HL-60 (cell line): ENCODE measurements around the gene CBX1.

Source experiments
- DNase-seq, 2 experiments: peaks; one replicate each; pipeline ENCODE4 v3.0.0-alpha.2; 2010 to 2020; ENCODE audit warnings: low read depth in 1 of 2, low spot score in 1 of 2
- H3K27ac ChIP-seq: fragments of 250-450 bp; sonication (Bioruptor Pico); replicated peaks from 2 replicates; pipeline ENCODE4 v1.5.1; 2020; ENCODE audit warnings: mild to moderate bottlenecking, moderate library complexity
- H3K27me3 ChIP-seq: fragments of 250-450 bp; sonication (Bioruptor Pico); 2 replicates; pipeline ENCODE4 v1.5.1; 2021; ENCODE audit warnings: mild to moderate bottlenecking, moderate library complexity; ENCODE audit not compliant: insufficient read depth, poor library complexity, severe bottlenecking
- H3K4me3 ChIP-seq: replicated peaks from 2 replicates; pipeline ENCODE4 v1.5.1; 2011; ENCODE audit warnings: mild to moderate bottlenecking, control low read depth, low read length; ENCODE audit not compliant: insufficient read depth
- CTCF ChIP-seq: IDR thresholded peaks from one replicate; pipeline ENCODE4 v1.5.1; 2011; ENCODE audit warnings: low read length, control low read depth, inconsistent platforms; ENCODE audit not compliant: insufficient read depth
- GABPA ChIP-seq: IDR thresholded peaks from 2 replicates; pipeline ENCODE4 v1.6.1; 2012; ENCODE audit warnings: low read depth
- POLR2AphosphoS5 ChIP-seq: IDR thresholded peaks from 2 replicates; pipeline ENCODE4 v1.6.1; 2012; ENCODE audit warnings: low read depth
- SPI1 ChIP-seq: IDR thresholded peaks from 2 replicates; pipeline ENCODE4 v1.6.1; 2012; ENCODE audit warnings: low read depth, mild to moderate bottlenecking, borderline replicate concordance
- TF ChIP-seq, protein P1 (sequence below): IDR thresholded peaks from 2 replicates; pipeline ENCODE4 v1.6.1; 2012; ENCODE audit warnings: low read depth; ENCODE audit not compliant: insufficient replicate concordance

The CBX1 gene

DNA sequence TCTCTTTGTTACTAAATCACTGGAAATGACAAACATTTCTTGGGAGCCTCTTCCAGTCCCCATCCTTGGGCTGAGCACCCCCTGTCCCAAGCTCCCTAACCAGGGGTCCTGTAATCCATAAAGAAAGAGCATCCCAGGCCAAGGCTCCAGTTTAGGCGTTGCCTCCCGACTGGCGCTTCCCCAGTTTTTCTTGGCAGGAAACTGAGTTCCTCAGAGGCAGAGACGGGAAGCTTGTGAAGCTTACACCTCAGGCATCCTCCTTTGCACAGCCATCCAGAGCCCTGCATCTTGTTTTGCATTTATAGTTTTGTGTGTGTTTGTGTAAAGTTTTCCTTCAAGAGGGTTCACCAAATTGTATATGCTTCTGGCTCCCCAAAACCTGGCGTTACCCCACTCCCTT, 70.7 kb downstream of the CBX1 start:
- no peak for DNase-seq
- Histone ChIP-seq H3K27ac (no peak overlapping the region), H3K27me3 (peaks cover 7% of the 10 kb centered on the region), H3K4me3 (no peak overlapping the region)
- no peak for TF ChIP-seq SPI1
- no peak for TF ChIP-seq GABPA
- TF ChIP-seq, protein P1, sequence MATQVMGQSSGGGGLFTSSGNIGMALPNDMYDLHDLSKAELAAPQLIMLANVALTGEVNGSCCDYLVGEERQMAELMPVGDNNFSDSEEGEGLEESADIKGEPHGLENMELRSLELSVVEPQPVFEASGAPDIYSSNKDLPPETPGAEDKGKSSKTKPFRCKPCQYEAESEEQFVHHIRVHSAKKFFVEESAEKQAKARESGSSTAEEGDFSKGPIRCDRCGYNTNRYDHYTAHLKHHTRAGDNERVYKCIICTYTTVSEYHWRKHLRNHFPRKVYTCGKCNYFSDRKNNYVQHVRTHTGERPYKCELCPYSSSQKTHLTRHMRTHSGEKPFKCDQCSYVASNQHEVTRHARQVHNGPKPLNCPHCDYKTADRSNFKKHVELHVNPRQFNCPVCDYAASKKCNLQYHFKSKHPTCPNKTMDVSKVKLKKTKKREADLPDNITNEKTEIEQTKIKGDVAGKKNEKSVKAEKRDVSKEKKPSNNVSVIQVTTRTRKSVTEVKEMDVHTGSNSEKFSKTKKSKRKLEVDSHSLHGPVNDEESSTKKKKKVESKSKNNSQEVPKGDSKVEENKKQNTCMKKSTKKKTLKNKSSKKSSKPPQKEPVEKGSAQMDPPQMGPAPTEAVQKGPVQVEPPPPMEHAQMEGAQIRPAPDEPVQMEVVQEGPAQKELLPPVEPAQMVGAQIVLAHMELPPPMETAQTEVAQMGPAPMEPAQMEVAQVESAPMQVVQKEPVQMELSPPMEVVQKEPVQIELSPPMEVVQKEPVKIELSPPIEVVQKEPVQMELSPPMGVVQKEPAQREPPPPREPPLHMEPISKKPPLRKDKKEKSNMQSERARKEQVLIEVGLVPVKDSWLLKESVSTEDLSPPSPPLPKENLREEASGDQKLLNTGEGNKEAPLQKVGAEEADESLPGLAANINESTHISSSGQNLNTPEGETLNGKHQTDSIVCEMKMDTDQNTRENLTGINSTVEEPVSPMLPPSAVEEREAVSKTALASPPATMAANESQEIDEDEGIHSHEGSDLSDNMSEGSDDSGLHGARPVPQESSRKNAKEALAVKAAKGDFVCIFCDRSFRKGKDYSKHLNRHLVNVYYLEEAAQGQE, result no peak
- no peak for TF ChIP-seq POLR2AphosphoS5
- TF ChIP-seq CTCF, result no peak

- Histone ChIP-seq H3K27me3 (peaks cover 7% of the 10 kb centered on the region), H3K4me3 (no peak overlapping the region), H3K27ac (no peak overlapping the region)
- TF ChIP-seq SPI1 (no peak), GABPA (no peak), CTCF (no peak), POLR2AphosphoS5 (no peak)
- TF ChIP-seq, protein P1, result no peak
- DNase-seq, result no peak
Observed at GRCh38 chr17:48028736-48029135, 72.5 kb downstream of the CBX1 start.

- H3K27me3 ChIP-seq, result peaks cover 5% of the 10 kb centered on the region
- H3K27ac ChIP-seq, result no peak overlapping the region
- H3K4me3 ChIP-seq, result no peak overlapping the region
- no peak for DNase-seq
- TF ChIP-seq CTCF, result no peak
- no peak for TF ChIP-seq SPI1
- TF ChIP-seq GABPA, result no peak
- no peak for TF ChIP-seq POLR2AphosphoS5
- TF ChIP-seq, protein P1, result no peak
Observed at GRCh38 chr17:48027322-48027981, 73.8 kb downstream of the CBX1 start.
